GM19324 (cell line): ENCODE results near the gene PACSIN1.

Experiments used
- ATAC-seq: cut with Tn5 transposase; IDR thresholded peaks from one replicate; pipeline ENCODE4 v1.9.1; 2021; ENCODE audit warnings: mild to moderate bottlenecking, moderate library complexity; ENCODE audit not compliant: unreplicated experiment, low FRiP score

Gene PACSIN1

GRCh38 chr6:34575326-34575725 lies 109.5 kb downstream of the PACSIN1 start:
- no peak for ATAC-seq

- ATAC-seq: no peak
These were observed 110.5 kb downstream of the PACSIN1 start for GRCh38 chr6:34576286-34576955.

- ATAC-seq: no peak
These were observed 112.8 kb downstream of the PACSIN1 start for GRCh38 chr6:34578445-34579262.

GRCh38 chr6:34580707-34581560 lies 115.1 kb downstream of the PACSIN1 start:
- ATAC-seq: no peak

- ATAC-seq: no peak
These were observed 115.7 kb downstream of the PACSIN1 start for GRCh38 chr6:34581561-34581920.

GRCh38 chr6:34583461-34583860 lies 117.6 kb downstream of the PACSIN1 start:
- ATAC-seq: no peak

GRCh38 chr6:34583861-34584604 lies 118.2 kb downstream of the PACSIN1 start:
- ATAC-seq: no peak

GRCh38 chr6:34584694-34585093 lies 118.8 kb downstream of the PACSIN1 start:
- ATAC-seq: no peak
